Astrocyte (in vitro differentiated cells and primary cell): ENCODE results near the gene OR5B3. TPM values are rescaled to one million over a fixed set of nuclear protein-coding genes. Genes with fewer than 3 reads are reported as not detected.
"Not testable (repeated sequence)": the region's sequence is repeated elsewhere in the genome, so short reads cannot be mapped to it uniquely, and the experiment has no call there.

Source experiments
- DNase-seq: peaks from one replicate; pipeline ENCODE4 v3.0.0-alpha.2; 2010; ENCODE audit warnings: low read depth
- FAIRE-seq: peaks from 2 replicates; lab custom pipeline; 2011; peaks lifted over from hg19 to GRCh38; lab: Jason Lieb, UNC
- H2AFZ ChIP-seq: 2 replicates; pipeline ENCODE4 v1.6.0; 2012; ENCODE audit warnings: low read depth, low read length, inconsistent platforms
- H3K27ac ChIP-seq: 2 replicates; pipeline ENCODE4 v1.5.1; 2011; ENCODE audit warnings: low read depth, low read length, inconsistent platforms
- H3K27me3 ChIP-seq: 2 replicates; pipeline ENCODE4 v1.6.0; 2011; ENCODE audit warnings: low read length, inconsistent platforms; ENCODE audit not compliant: insufficient read depth
- H3K36me3 ChIP-seq: 2 replicates; pipeline ENCODE4 v1.5.1; 2011; ENCODE audit warnings: low read length, inconsistent platforms; ENCODE audit not compliant: insufficient read depth
- H3K4me1 ChIP-seq: 2 replicates; pipeline ENCODE4 v1.5.1; 2011; ENCODE audit warnings: low read length, inconsistent platforms; ENCODE audit not compliant: insufficient read depth
- H3K4me2 ChIP-seq: 2 replicates; pipeline ENCODE4 v1.6.0; 2012; ENCODE audit warnings: low read length, inconsistent platforms
- H3K4me3 ChIP-seq: 2 replicates; pipeline ENCODE4 v1.5.1; 2011; ENCODE audit warnings: low read depth, mild to moderate bottlenecking, low read length, inconsistent platforms; ENCODE audit not compliant: insufficient read depth
- H3K79me2 ChIP-seq: 2 replicates; pipeline ENCODE4 v1.6.0; 2012; ENCODE audit warnings: mild to moderate bottlenecking, low read length, inconsistent platforms; ENCODE audit not compliant: insufficient read depth
- H3K9ac ChIP-seq: 2 replicates; pipeline ENCODE4 v1.6.0; 2012; ENCODE audit warnings: mild to moderate bottlenecking, low read length, inconsistent platforms
- H3K9me3 ChIP-seq: 2 replicates; pipeline ENCODE4 v1.5.1; 2012; ENCODE audit warnings: low read depth, mild to moderate bottlenecking, low read length, inconsistent platforms; ENCODE audit not compliant: insufficient read depth
- H4K20me1 ChIP-seq: 2 replicates; pipeline ENCODE4 v1.6.0; 2012; ENCODE audit warnings: low read length, inconsistent platforms; ENCODE audit not compliant: insufficient read depth
- H3K27ac Mint-ChIP-seq: one replicate; pipeline ENCODE4 v1.8.0; 2021; ENCODE audit warnings: mild to moderate bottlenecking, mixed read lengths; ENCODE audit not compliant: unreplicated experiment
- H3K27me3 Mint-ChIP-seq: one replicate; pipeline ENCODE4 v1.8.0; 2021; ENCODE audit warnings: low read depth, mixed read lengths; ENCODE audit not compliant: unreplicated experiment
- H3K36me3 Mint-ChIP-seq: one replicate; pipeline ENCODE4 v1.8.0; 2021; ENCODE audit warnings: low read depth, mixed read lengths; ENCODE audit not compliant: unreplicated experiment
- H3K4me1 Mint-ChIP-seq: one replicate; pipeline ENCODE4 v1.8.0; 2021; ENCODE audit warnings: low read depth, mixed read lengths; ENCODE audit not compliant: unreplicated experiment
- H3K4me3 Mint-ChIP-seq: one replicate; pipeline ENCODE4 v1.8.0; 2021; ENCODE audit warnings: mild to moderate bottlenecking, moderate library complexity, mixed read lengths; ENCODE audit not compliant: unreplicated experiment
- H3K9me3 Mint-ChIP-seq: one replicate; pipeline ENCODE4 v1.8.0; 2021; ENCODE audit warnings: mild to moderate bottlenecking, mixed read lengths; ENCODE audit not compliant: unreplicated experiment
- EZH2 ChIP-seq: IDR thresholded peaks from 2 replicates; pipeline ENCODE4 v1.6.1; 2012; ENCODE audit warnings: mild to moderate bottlenecking, low read length, inconsistent platforms; ENCODE audit not compliant: insufficient read depth
- total RNA-seq: library from RNA; stranded (reverse); gene quantifications from 2 replicates; pipeline ENCODE4 v1.2.1, GENCODE V29; 2021
- TF ChIP-seq, protein P1 (sequence below): IDR thresholded peaks from 2 replicates; pipeline ENCODE4 v1.5.1; 2011; ENCODE audit warnings: low read depth, mild to moderate bottlenecking, inconsistent platforms, low read length, moderate library complexity; ENCODE audit not compliant: insufficient read depth

The OR5B3 gene
- total RNA-seq, 1 donor from 2014 or later = not detected

DNA sequence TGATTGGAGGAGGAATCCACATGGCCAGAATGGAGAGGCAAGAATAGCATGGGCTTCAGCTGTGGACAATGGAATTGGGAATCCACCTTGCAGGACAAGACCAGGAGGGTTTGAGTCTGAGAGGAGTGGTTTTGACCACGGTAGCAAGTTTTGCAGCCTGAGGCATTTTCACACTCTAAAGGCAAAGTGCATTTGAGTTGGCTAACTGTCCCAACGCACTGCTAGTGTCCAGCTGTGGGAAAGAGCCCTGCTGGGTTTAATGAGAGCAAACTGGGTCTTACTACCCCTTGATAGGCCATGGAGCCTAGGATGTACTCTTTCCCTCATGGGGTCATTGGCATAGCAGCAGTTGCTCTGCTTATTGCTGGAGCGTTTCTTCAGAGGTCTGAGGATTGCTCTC lies 21.3 kb upstream of the OR5B3 start, which contains the start of gene OR5B2:
OR5B2 (minus strand) TSS at position 101 of the 400 bp plus-strand sequence. CDS start 4,860 bp downstream, outside the sequence.
- no peaks in the 10 kb centered on the region for H3K4me1 ChIP-seq

DNA sequence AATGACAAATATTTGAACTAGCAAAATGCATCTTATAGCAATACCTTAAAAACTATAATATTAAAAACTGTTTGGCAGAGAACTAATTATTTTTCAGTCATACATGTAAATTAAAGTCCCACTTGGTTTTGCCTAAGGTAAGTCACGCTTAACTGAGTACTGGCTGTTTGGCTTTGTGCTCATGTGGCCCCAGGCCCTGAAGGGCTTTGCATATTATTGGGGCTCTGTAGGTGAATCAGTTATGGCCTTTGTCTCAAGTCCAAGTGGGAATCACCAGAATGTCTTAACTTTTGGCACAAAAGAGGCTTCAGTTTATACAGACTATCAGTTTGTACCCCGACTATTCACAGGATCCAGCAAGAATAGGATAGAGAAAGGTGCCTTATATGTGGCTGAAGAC lies 7.1 kb downstream of the OR5B3 start:
- DNase-seq, H3K27me3 Mint-ChIP-seq, H3K9ac ChIP-seq, H3K36me3 Mint-ChIP-seq, H3K36me3 ChIP-seq, H3K27ac Mint-ChIP-seq, H4K20me1 ChIP-seq, H3K4me3 ChIP-seq, H3K4me3 Mint-ChIP-seq, FAIRE-seq, H3K27ac ChIP-seq, H3K9me3 ChIP-seq, H3K4me1 ChIP-seq, H3K4me2 ChIP-seq, H3K79me2 ChIP-seq, H3K4me1 Mint-ChIP-seq, H3K27me3 ChIP-seq, H2AFZ ChIP-seq: not testable (repeated sequence)
- H3K9me3 Mint-ChIP-seq = peaks cover 12% of the 10 kb centered on the region

More for the DNA sequence above, 21.3 kb upstream of the OR5B3 start, which contains the start of gene OR5B2:
- H3K27ac Mint-ChIP-seq = no peak within 1 kb of the TSS
- Histone ChIP-seq H3K27ac (no peak within 1 kb of the TSS), H3K4me2 (no peak within 1 kb of the TSS), H3K27me3 (no peaks in the 10 kb centered on the region), H3K4me3 (no peak within 1 kb of the TSS), H3K36me3 (no peaks in the 10 kb centered on the region), H3K79me2 (no peaks in the 10 kb centered on the region), H3K9me3 (no peaks in the 10 kb centered on the region), H3K9ac (no peak within 1 kb of the TSS), H2AFZ (no peak within 1 kb of the TSS), H4K20me1 (no peaks in the 10 kb centered on the region)
- no peaks in the 10 kb centered on the region for H3K27me3 Mint-ChIP-seq
- TF ChIP-seq EZH2 = no peak
- H3K4me1 Mint-ChIP-seq = no peaks in the 10 kb centered on the region
- DNase-seq = no peak
- no peaks in the 10 kb centered on the region for H3K36me3 Mint-ChIP-seq
- H3K9me3 Mint-ChIP-seq = peaks cover 2% of the 10 kb centered on the region
- no peak within 1 kb of the TSS for H3K4me3 Mint-ChIP-seq
- no peak for FAIRE-seq

DNA sequence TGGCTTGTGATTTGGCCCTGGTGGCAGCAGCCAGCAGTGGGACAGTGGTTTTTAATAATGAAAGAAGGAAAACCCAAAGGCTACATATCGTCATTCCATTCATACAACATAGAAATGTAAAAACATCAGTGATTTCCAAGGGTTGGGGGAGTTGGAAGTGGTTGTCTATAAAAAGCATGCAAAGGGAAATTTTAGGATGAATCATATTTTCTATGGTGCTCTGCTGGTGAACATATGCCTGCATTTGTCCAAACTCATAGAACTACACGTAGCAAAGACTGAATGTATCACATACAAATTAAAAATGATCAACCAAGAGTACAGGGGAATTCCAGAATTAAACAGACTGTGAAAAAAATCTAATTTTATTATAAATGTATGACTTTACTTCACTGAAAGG lies 11.1 kb downstream of the OR5B3 start:
- Histone ChIP-seq H3K79me2 (no peaks in the 10 kb centered on the region), H2AFZ (no peak overlapping the region), H3K4me1 (peaks cover 10% of the 10 kb centered on the region), H3K36me3 (no peaks in the 10 kb centered on the region), H3K27me3 (no peaks in the 10 kb centered on the region), H3K4me2 (no peak overlapping the region), H3K4me3 (no peak overlapping the region), H4K20me1 (no peaks in the 10 kb centered on the region), H3K9ac (no peak overlapping the region), H3K9me3 (peaks cover 4% of the 10 kb centered on the region), H3K27ac (no peak overlapping the region)
- no peaks in the 10 kb centered on the region for H3K27me3 Mint-ChIP-seq
- H3K9me3 Mint-ChIP-seq = peaks cover 6% of the 10 kb centered on the region
- FAIRE-seq = no peak
- H3K4me1 Mint-ChIP-seq = peaks cover 30% of the 10 kb centered on the region
- H3K4me3 Mint-ChIP-seq = no peak overlapping the region
- H3K36me3 Mint-ChIP-seq = no peaks in the 10 kb centered on the region
- H3K27ac Mint-ChIP-seq = no peak overlapping the region
- no peak for DNase-seq
- TF ChIP-seq EZH2 = no peak
- TF ChIP-seq, protein P1, sequence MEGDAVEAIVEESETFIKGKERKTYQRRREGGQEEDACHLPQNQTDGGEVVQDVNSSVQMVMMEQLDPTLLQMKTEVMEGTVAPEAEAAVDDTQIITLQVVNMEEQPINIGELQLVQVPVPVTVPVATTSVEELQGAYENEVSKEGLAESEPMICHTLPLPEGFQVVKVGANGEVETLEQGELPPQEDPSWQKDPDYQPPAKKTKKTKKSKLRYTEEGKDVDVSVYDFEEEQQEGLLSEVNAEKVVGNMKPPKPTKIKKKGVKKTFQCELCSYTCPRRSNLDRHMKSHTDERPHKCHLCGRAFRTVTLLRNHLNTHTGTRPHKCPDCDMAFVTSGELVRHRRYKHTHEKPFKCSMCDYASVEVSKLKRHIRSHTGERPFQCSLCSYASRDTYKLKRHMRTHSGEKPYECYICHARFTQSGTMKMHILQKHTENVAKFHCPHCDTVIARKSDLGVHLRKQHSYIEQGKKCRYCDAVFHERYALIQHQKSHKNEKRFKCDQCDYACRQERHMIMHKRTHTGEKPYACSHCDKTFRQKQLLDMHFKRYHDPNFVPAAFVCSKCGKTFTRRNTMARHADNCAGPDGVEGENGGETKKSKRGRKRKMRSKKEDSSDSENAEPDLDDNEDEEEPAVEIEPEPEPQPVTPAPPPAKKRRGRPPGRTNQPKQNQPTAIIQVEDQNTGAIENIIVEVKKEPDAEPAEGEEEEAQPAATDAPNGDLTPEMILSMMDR = no peak
